ENCODE data around the gene LGR6.

DNA sequence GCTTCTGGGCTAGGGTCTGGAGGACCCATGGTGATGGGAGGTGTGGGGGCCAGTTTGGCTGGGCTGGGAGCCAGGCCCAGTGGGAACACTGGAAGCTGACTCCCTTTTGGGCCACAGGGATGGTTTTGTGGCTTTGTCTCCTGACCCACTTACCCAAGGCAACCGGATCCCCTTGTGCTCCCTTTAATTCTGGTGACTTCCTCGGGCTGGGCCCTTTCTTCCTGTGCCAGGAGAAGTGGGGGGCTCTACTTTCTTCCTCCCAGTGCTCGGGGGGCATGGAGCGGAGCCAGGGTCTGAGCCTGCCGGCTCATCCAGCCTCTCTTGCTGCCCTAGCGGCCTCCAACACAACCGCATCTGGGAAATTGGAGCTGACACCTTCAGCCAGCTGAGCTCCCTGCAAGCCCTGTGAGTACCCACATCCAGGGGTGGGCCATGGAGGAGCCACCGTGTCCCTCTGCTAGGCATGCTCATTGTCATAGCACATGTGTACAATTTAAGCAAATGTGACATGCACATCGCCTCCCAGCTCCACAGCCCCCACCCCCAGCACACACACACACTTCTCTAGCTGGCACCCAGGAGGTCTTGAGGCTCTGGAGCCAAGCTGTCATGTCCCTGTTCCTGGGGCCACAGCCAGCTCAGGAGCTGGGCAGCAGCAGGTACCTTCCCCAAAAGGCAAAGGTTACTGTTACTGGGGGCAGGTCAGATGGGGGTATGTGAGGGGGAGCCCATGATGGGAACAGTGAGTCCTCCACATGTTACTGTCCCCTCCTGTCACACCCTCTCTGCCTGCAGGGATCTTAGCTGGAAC, 113.1 kb downstream of the LGR6 start:
- TF ChIP-seq, protein P1, sequence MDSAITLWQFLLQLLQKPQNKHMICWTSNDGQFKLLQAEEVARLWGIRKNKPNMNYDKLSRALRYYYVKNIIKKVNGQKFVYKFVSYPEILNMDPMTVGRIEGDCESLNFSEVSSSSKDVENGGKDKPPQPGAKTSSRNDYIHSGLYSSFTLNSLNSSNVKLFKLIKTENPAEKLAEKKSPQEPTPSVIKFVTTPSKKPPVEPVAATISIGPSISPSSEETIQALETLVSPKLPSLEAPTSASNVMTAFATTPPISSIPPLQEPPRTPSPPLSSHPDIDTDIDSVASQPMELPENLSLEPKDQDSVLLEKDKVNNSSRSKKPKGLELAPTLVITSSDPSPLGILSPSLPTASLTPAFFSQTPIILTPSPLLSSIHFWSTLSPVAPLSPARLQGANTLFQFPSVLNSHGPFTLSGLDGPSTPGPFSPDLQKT (IDR thresholded peaks at IDR 0.05; ENCODE audit: borderline replicate concordance, low read depth, low read length) = no peak
- TF ChIP-seq, protein P2, sequence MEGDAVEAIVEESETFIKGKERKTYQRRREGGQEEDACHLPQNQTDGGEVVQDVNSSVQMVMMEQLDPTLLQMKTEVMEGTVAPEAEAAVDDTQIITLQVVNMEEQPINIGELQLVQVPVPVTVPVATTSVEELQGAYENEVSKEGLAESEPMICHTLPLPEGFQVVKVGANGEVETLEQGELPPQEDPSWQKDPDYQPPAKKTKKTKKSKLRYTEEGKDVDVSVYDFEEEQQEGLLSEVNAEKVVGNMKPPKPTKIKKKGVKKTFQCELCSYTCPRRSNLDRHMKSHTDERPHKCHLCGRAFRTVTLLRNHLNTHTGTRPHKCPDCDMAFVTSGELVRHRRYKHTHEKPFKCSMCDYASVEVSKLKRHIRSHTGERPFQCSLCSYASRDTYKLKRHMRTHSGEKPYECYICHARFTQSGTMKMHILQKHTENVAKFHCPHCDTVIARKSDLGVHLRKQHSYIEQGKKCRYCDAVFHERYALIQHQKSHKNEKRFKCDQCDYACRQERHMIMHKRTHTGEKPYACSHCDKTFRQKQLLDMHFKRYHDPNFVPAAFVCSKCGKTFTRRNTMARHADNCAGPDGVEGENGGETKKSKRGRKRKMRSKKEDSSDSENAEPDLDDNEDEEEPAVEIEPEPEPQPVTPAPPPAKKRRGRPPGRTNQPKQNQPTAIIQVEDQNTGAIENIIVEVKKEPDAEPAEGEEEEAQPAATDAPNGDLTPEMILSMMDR (tag by site-specific recombination; IDR thresholded peaks at IDR 0.05) = no peak
- TF ChIP-seq, protein P3, sequence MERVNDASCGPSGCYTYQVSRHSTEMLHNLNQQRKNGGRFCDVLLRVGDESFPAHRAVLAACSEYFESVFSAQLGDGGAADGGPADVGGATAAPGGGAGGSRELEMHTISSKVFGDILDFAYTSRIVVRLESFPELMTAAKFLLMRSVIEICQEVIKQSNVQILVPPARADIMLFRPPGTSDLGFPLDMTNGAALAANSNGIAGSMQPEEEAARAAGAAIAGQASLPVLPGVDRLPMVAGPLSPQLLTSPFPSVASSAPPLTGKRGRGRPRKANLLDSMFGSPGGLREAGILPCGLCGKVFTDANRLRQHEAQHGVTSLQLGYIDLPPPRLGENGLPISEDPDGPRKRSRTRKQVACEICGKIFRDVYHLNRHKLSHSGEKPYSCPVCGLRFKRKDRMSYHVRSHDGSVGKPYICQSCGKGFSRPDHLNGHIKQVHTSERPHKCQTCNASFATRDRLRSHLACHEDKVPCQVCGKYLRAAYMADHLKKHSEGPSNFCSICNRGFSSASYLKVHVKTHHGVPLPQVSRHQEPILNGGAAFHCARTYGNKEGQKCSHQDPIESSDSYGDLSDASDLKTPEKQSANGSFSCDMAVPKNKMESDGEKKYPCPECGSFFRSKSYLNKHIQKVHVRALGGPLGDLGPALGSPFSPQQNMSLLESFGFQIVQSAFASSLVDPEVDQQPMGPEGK (tag by site-specific recombination; IDR thresholded peaks at IDR 0.05) = no peak
- TF ChIP-seq OSR2 (tag by site-specific recombination; IDR thresholded peaks at IDR 0.05) (no peak), ZNF560 (tag by site-specific recombination; IDR thresholded peaks at IDR 0.05; ENCODE audit: borderline replicate concordance) (no peak), ZNF274 (IDR thresholded peaks at IDR 0.05; ENCODE audit: low read length) (no peak), ZNF274 (tag by site-specific recombination; IDR thresholded peaks at IDR 0.05; ENCODE audit: borderline replicate concordance) (no peak), ZNF184 (tag by site-specific recombination; IDR thresholded peaks at IDR 0.05) (no peak), ZBTB7A (tag by site-specific recombination; IDR thresholded peaks at IDR 0.05; ENCODE audit: low read depth) (no peak), YY1 (tag by site-specific recombination; IDR thresholded peaks at IDR 0.05) (no peak), MYNN (tag by site-specific recombination; IDR thresholded peaks at IDR 0.05; ENCODE audit: borderline replicate concordance) (no peak)
- TF ChIP-seq, protein P4, sequence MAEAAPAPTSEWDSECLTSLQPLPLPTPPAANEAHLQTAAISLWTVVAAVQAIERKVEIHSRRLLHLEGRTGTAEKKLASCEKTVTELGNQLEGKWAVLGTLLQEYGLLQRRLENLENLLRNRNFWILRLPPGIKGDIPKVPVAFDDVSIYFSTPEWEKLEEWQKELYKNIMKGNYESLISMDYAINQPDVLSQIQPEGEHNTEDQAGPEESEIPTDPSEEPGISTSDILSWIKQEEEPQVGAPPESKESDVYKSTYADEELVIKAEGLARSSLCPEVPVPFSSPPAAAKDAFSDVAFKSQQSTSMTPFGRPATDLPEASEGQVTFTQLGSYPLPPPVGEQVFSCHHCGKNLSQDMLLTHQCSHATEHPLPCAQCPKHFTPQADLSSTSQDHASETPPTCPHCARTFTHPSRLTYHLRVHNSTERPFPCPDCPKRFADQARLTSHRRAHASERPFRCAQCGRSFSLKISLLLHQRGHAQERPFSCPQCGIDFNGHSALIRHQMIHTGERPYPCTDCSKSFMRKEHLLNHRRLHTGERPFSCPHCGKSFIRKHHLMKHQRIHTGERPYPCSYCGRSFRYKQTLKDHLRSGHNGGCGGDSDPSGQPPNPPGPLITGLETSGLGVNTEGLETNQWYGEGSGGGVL (tag by site-specific recombination; IDR thresholded peaks at IDR 0.05) = no peak
